NCI-H82 treated with DMSO at 0.1 percent for 48 hours (cell line): ENCODE results near the gene BIN1.
A peak's percentile ranks its signal among the peaks of the same experiment; 100 is the strongest.

Experiments used
- DNase-seq: peaks from one replicate; lab custom pipeline; 2025; ENCODE audit not compliant: unreplicated experiment; lab: John Stamatoyannopoulos, UW

The BIN1 gene

GRCh38 chr2:127060264-127060945 lies 46.5 kb downstream of the BIN1 start:
- no peak for DNase-seq

GRCh38 chr2:127059559-127059958 lies 47.4 kb downstream of the BIN1 start:
- no peak for DNase-seq

GRCh38 chr2:127058954-127059252 lies 48.1 kb downstream of the BIN1 start:
- DNase-seq: no peak

GRCh38 chr2:127058246-127058953 lies 48.6 kb downstream of the BIN1 start:
- no peak for DNase-seq

- no peak for DNase-seq
Observed at GRCh38 chr2:127057371-127058245, 49.3 kb downstream of the BIN1 start.

- no peak for DNase-seq
Observed at GRCh38 chr2:127056631-127057370, 50.2 kb downstream of the BIN1 start.

- DNase-seq: no peak
Observed at GRCh38 chr2:127056086-127056485, 50.9 kb downstream of the BIN1 start.

- DNase-seq: no peak
Observed at GRCh38 chr2:127055786-127056076, 51.2 kb downstream of the BIN1 start.

GRCh38 chr2:127054996-127055785 lies 51.8 kb downstream of the BIN1 start:
- DNase-seq: no peak

- no peak for DNase-seq
Observed at GRCh38 chr2:127054604-127054930, 52.4 kb downstream of the BIN1 start.

GRCh38 chr2:127053731-127054603 lies 53.0 kb downstream of the BIN1 start:
- no peak for DNase-seq

GRCh38 chr2:127052771-127053691 lies 53.9 kb downstream of the BIN1 start:
- DNase-seq: no peak

- DNase-seq: no peak
Observed at GRCh38 chr2:127052057-127052770, 54.7 kb downstream of the BIN1 start.

GRCh38 chr2:127051116-127052056 lies 55.6 kb downstream of the BIN1 start:
- DNase-seq: no peak

- DNase-seq: no peak
Observed at GRCh38 chr2:127050803-127051115, 56.2 kb downstream of the BIN1 start.

- peak; percentile 56 for DNase-seq
Observed at GRCh38 chr2:127049927-127050802, 56.8 kb downstream of the BIN1 start.
